Effector memory CD8-positive, alpha-beta T cell (primary cell): Measurements from ENCODE around the gene EYS.
"Not testable (repeated sequence)": the region's sequence is repeated elsewhere in the genome, so short reads cannot be mapped to it uniquely, and the experiment has no call there.

Experiments
- ATAC-seq: fragments of 150-1000 bp; cut with Tn5 transposase; replicated peaks from 2 replicates; pipeline ENCODE4 v1.10.0; 2021; ENCODE audit warnings: mild to moderate bottlenecking, moderate library complexity
- DNase-seq, 3 experiments: peaks; one replicate each; pipeline ENCODE4 v3.0.0; 2021
- H3K27ac Mint-ChIP-seq, 2 donors: one replicate each; pipeline ENCODE4 v1.8.0; 2022; ENCODE audit warnings: mild to moderate bottlenecking in 2 of 2, mixed read lengths in 2 of 2, moderate library complexity in 2 of 2
- H3K27me3 Mint-ChIP-seq, 2 donors: one replicate each; pipeline ENCODE4 v1.8.0; 2022; ENCODE audit warnings: mixed read lengths in 2 of 2
- H3K36me3 Mint-ChIP-seq: one replicate; pipeline ENCODE4 v1.8.0; 2022; ENCODE audit warnings: mild to moderate bottlenecking, moderate library complexity, mixed read lengths; ENCODE audit not compliant: insufficient read depth
- H3K4me1 Mint-ChIP-seq, 2 donors: one replicate each; pipeline ENCODE4 v1.8.0; 2022; ENCODE audit warnings: low read depth in 2 of 2, mixed read lengths in 2 of 2
- H3K4me3 Mint-ChIP-seq, 2 donors: one replicate each; pipeline ENCODE4 v1.8.0; 2022; ENCODE audit warnings: mild to moderate bottlenecking in 2 of 2, mixed read lengths in 2 of 2, moderate library complexity in 2 of 2
- H3K9me3 Mint-ChIP-seq, 2 donors: one replicate each; pipeline ENCODE4 v1.8.0; 2022; ENCODE audit warnings: mixed read lengths in 2 of 2

Gene EYS

GRCh38 chr6:63745784-63746183 is 1961.2 kb downstream of the EYS start:
- Mint-ChIP-seq H3K36me3 (no peaks in the 10 kb centered on the region), H3K4me3 (no peak overlapping the region), H3K4me1 (no peaks in the 10 kb centered on the region)

GRCh38 chr6:63744810-63745209 is 1962.2 kb downstream of the EYS start:
- Mint-ChIP-seq H3K9me3 (peaks cover 6 to 13% of the 10 kb centered on the region in 2 donors), H3K4me1 (peaks cover 0 to 4% of the 10 kb centered on the region in 2 donors), H3K4me3 (no peak overlapping the region), H3K27ac (no peak overlapping the region), H3K36me3 (no peaks in the 10 kb centered on the region), H3K27me3 (peaks cover 22 to 31% of the 10 kb centered on the region in 2 donors)
- ATAC-seq (no peak), DNase-seq (no peak)

More at GRCh38 chr6:63745784-63746183, 1961.2 kb downstream of the EYS start:
- DNase-seq (no peak), ATAC-seq (no peak)
- Mint-ChIP-seq H3K27ac (no peak overlapping the region), H3K9me3 (peaks cover 4 to 13% of the 10 kb centered on the region in 2 donors), H3K27me3 (peaks cover 22 to 33% of the 10 kb centered on the region in 2 donors)

GRCh38 chr6:63743691-63744090 is 1963.3 kb downstream of the EYS start:
- H3K36me3 Mint-ChIP-seq, result no peaks in the 10 kb centered on the region
- no peak overlapping the region for H3K27ac Mint-ChIP-seq
- peaks cover 6 to 9% of the 10 kb centered on the region in 2 donors for H3K9me3 Mint-ChIP-seq
- DNase-seq (no peak), ATAC-seq (no peak)
- H3K4me1 Mint-ChIP-seq, result peaks cover 0 to 4% of the 10 kb centered on the region in 2 donors
- peaks cover 12 to 20% of the 10 kb centered on the region in 2 donors for H3K27me3 Mint-ChIP-seq
- H3K4me3 Mint-ChIP-seq, result no peak overlapping the region

GRCh38 chr6:63742060-63742459 is 1965.0 kb downstream of the EYS start:
- no peak overlapping the region for H3K27ac Mint-ChIP-seq
- DNase-seq (no peak), ATAC-seq (no peak)
- H3K9me3 Mint-ChIP-seq, result peaks cover 5 to 6% of the 10 kb centered on the region in 2 donors
- no peak overlapping the region for H3K4me3 Mint-ChIP-seq
- peaks cover 0 to 10% of the 10 kb centered on the region in 2 donors for H3K27me3 Mint-ChIP-seq
- H3K36me3 Mint-ChIP-seq, result no peaks in the 10 kb centered on the region
- H3K4me1 Mint-ChIP-seq, result peaks cover 0 to 4% of the 10 kb centered on the region in 2 donors

GRCh38 chr6:63740709-63741108 is 1966.3 kb downstream of the EYS start:
- DNase-seq (no peak), ATAC-seq (no peak)
- Mint-ChIP-seq H3K27ac (no peak overlapping the region), H3K4me3 (no peak overlapping the region), H3K36me3 (no peaks in the 10 kb centered on the region), H3K4me1 (peaks cover 0 to 4% of the 10 kb centered on the region in 2 donors), H3K9me3 (peaks cover 0 to 2% of the 10 kb centered on the region in 2 donors), H3K27me3 (no peaks in the 10 kb centered on the region)

- ATAC-seq (no peak), DNase-seq (no peak)
- Mint-ChIP-seq H3K27me3 (no peaks in the 10 kb centered on the region), H3K9me3 (peaks cover 0 to 2% of the 10 kb centered on the region in 2 donors), H3K4me3 (no peak overlapping the region), H3K27ac (no peak overlapping the region), H3K4me1 (peaks cover 0 to 4% of the 10 kb centered on the region in 2 donors), H3K36me3 (no peaks in the 10 kb centered on the region)
Observed at GRCh38 chr6:63739094-63739687, 1967.8 kb downstream of the EYS start.

- not testable (repeated sequence) for DNase-seq, H3K36me3 Mint-ChIP-seq, H3K4me3 Mint-ChIP-seq, H3K27ac Mint-ChIP-seq, H3K27me3 Mint-ChIP-seq, H3K4me1 Mint-ChIP-seq, ATAC-seq, H3K9me3 Mint-ChIP-seq
Observed at GRCh38 chr6:63738190-63738589, 1968.8 kb downstream of the EYS start.

GRCh38 chr6:63734923-63735322 is 1972.1 kb downstream of the EYS start:
- H3K9me3 Mint-ChIP-seq, result no peaks in the 10 kb centered on the region
- no peak for DNase-seq
- no peak for ATAC-seq
- H3K27ac Mint-ChIP-seq, result no peak overlapping the region
- no peaks in the 10 kb centered on the region for H3K4me1 Mint-ChIP-seq
- no peaks in the 10 kb centered on the region for H3K36me3 Mint-ChIP-seq
- H3K4me3 Mint-ChIP-seq, result no peak overlapping the region
- H3K27me3 Mint-ChIP-seq, result no peaks in the 10 kb centered on the region

- DNase-seq, result no peak
- Mint-ChIP-seq H3K36me3 (no peaks in the 10 kb centered on the region), H3K27ac (no peak overlapping the region), H3K9me3 (no peaks in the 10 kb centered on the region), H3K4me1 (no peaks in the 10 kb centered on the region), H3K27me3 (no peaks in the 10 kb centered on the region), H3K4me3 (no peak overlapping the region)
- no peak for ATAC-seq
Observed at GRCh38 chr6:63732336-63732735, 1974.7 kb downstream of the EYS start.

GRCh38 chr6:63731930-63732329 is 1975.1 kb downstream of the EYS start:
- Mint-ChIP-seq H3K4me1 (no peaks in the 10 kb centered on the region), H3K27me3 (no peaks in the 10 kb centered on the region), H3K9me3 (no peaks in the 10 kb centered on the region), H3K36me3 (no peaks in the 10 kb centered on the region), H3K4me3 (no peak overlapping the region), H3K27ac (no peak overlapping the region)
- no peak for ATAC-seq
- no peak for DNase-seq

- DNase-seq (no peak), ATAC-seq (no peak)
- no peaks in the 10 kb centered on the region for H3K9me3 Mint-ChIP-seq
- H3K27me3 Mint-ChIP-seq, result no peaks in the 10 kb centered on the region
- no peaks in the 10 kb centered on the region for H3K36me3 Mint-ChIP-seq
- H3K4me1 Mint-ChIP-seq, result no peaks in the 10 kb centered on the region
- no peak overlapping the region for H3K27ac Mint-ChIP-seq
- no peak overlapping the region for H3K4me3 Mint-ChIP-seq
Observed at GRCh38 chr6:63730311-63730710, 1976.7 kb downstream of the EYS start.

GRCh38 chr6:63724721-63725120 is 1982.3 kb downstream of the EYS start:
- H3K4me1 Mint-ChIP-seq, result no peaks in the 10 kb centered on the region
- DNase-seq (no peak), ATAC-seq (no peak)
- H3K4me3 Mint-ChIP-seq, result no peak overlapping the region
- no peaks in the 10 kb centered on the region for H3K36me3 Mint-ChIP-seq
- H3K27me3 Mint-ChIP-seq, result no peaks in the 10 kb centered on the region
- no peaks in the 10 kb centered on the region for H3K9me3 Mint-ChIP-seq
- H3K27ac Mint-ChIP-seq, result no peak overlapping the region

- ATAC-seq, result no peak
- Mint-ChIP-seq H3K27me3 (no peaks in the 10 kb centered on the region), H3K4me3 (no peak overlapping the region), H3K27ac (no peak overlapping the region), H3K4me1 (no peaks in the 10 kb centered on the region), H3K36me3 (no peaks in the 10 kb centered on the region), H3K9me3 (no peaks in the 10 kb centered on the region)
- DNase-seq, result no peak
Observed at GRCh38 chr6:63721181-63721580, 1985.8 kb downstream of the EYS start.

- ATAC-seq, result no peak
- peak overlapping the region in 1 of 2 donors; percentile 14 for H3K27ac Mint-ChIP-seq
- no peaks in the 10 kb centered on the region for H3K9me3 Mint-ChIP-seq
- no peaks in the 10 kb centered on the region for H3K27me3 Mint-ChIP-seq
- H3K36me3 Mint-ChIP-seq, result peaks cover 19% of the 10 kb centered on the region
- no peak for DNase-seq
- H3K4me1 Mint-ChIP-seq, result peaks cover 3 to 9% of the 10 kb centered on the region in 2 donors
- no peak overlapping the region for H3K4me3 Mint-ChIP-seq
Observed at GRCh38 chr6:63716169-63716568, 1990.9 kb downstream of the EYS start.
